ENCODE measurements around the gene STS. TPM values are rescaled to one million over a fixed set of nuclear protein-coding genes. Genes with fewer than 3 reads are reported as not detected.

STS gene
- total and polyA plus RNA-seq, 2 donors (not counting 3 experiments of a cell fraction or from before 2014, with no cell fraction given), result 2.1 to 4.9 TPM

DNA sequence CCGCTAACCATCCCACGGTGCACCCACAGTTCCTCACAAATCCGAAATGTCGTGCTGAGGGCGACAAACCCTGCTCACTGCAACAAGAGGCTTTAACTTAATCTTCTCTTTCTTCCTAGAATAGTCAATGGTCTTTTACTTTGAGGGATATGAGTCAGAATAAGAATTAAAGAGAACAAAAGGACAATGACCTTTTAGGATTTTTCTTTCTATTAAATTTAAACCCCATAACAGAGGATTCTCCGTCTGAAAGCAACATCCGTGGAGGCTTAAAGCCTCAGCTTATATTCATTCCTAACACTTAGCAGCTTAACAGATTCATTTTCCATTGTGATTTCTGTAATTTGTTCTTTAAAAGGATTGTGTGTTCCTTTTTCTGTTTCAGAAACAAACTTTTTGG, 45.4 kb downstream of the STS start:
- Histone ChIP-seq H3K9me1 (replicated peaks; ENCODE audit: control insufficient read depth, extremely low read depth, insufficient read depth, low read length) (no peaks in the 10 kb centered on the region), H4K20me1 (replicated peaks; ENCODE audit: control insufficient read depth, extremely low read depth, insufficient read depth, low read length) (no peaks in the 10 kb centered on the region), H3K36me3 (ENCODE audit: control insufficient read depth in 2 of 2, extremely low read depth in 1 of 2, insufficient read depth in 2 of 2, low read length in 2 of 2) (no peaks in the 10 kb centered on the region), H3K79me2 (ENCODE audit: control insufficient read depth, insufficient read depth, low read length) (no peaks in the 10 kb centered on the region), H3K27me3 (ENCODE audit: control insufficient read depth in 2 of 2, insufficient read depth in 2 of 2, low read length in 2 of 2) (no peaks in the 10 kb centered on the region), H3K9me3 (replicated peaks; ENCODE audit: control insufficient read depth, insufficient read depth, low read length) (no peaks in the 10 kb centered on the region), H3K4me3 (replicated peaks in 1 of 3; ENCODE audit: insufficient read depth in 1 of 3, low read depth in 1 of 3, low read length in 3 of 3) (no peak overlapping the region), H3K27ac (ENCODE audit: insufficient read depth, low read depth, low read length) (no peak overlapping the region), H2AFZ (ENCODE audit: low read depth, low read length) (no peak overlapping the region), H3K4me1 (ENCODE audit: control insufficient read depth, extremely low read depth, insufficient read depth, low read length) (no peaks in the 10 kb centered on the region), H3K9ac (replicated peaks; ENCODE audit: extremely low read depth, insufficient read depth, low read length) (no peak overlapping the region), H3K4me2 (ENCODE audit: insufficient read depth, low read length) (no peak overlapping the region)
- no peak for DNase-seq (ENCODE audit: low read depth, low spot score)
- dilution Hi-C loops (cut with MboI; ENCODE audit: extremely low pct_ligation_motif_present, low sequenced_read_pairs), result no loop called here
- FAIRE-seq, result no peak
- intact Hi-C loops (cut with micrococcal nuclease), result loop anchor here (2.0 kb wide), 1 partner anchor 734 kb away; the partner anchor contains the start of gene PNPLA4
- TF ChIP-seq, protein P1, sequence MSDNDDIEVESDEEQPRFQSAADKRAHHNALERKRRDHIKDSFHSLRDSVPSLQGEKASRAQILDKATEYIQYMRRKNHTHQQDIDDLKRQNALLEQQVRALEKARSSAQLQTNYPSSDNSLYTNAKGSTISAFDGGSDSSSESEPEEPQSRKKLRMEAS (IDR thresholded peaks at IDR 0.05; ENCODE audit: insufficient read depth, insufficient read length), result no peak
- TF ChIP-seq EZH2 (IDR thresholded peaks at IDR 0.05; ENCODE audit: borderline replicate concordance, low read depth, low read length, severe bottlenecking) (no peak), MYC (IDR thresholded peaks at IDR 0.05; ENCODE audit: low read depth, low read length) (no peak), JUN (IDR thresholded peaks at IDR 0.05; ENCODE audit: borderline replicate concordance, insufficient read depth, insufficient read length, low read depth) (no peak), FOS (IDR thresholded peaks at IDR 0.05; ENCODE audit: borderline replicate concordance, insufficient read depth, low read length) (no peak), POLR2AphosphoS5 (IDR thresholded peaks at IDR 0.05; ENCODE audit: insufficient read depth, low read depth, low read length) (no peak)
- BruUV-seq (replicated peaks), result no TSS peak
- ChIA-PET CTCF (interaction anchor here (1.4 kb wide), 1 partner anchor 22 kb away, joined by 4 read pairs; no protein-coding TSS in a partner anchor), POLR2A (no interaction called here)

DNA sequence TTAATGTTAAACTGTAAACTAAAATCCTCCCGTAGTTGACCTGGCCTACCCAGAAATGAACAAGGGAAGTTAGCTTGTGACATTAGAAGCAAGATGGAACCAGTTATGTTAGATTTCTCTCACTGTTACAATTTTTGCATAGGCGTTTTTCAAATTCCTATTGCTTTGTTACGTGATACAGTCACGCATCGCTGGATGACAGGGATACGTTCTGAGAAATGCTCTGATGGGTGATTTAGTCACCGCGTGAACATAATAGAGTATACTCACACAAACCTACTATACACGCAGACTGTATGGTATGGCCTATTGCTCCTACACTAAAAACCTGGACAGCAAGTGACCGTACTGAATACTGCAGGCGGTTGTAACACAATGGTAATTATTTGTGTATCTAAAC, 47.1 kb downstream of the STS start:
- intact Hi-C loops (cut with micrococcal nuclease), result no loop called here

More for the DNA sequence above, 47.1 kb downstream of the STS start:
- Histone ChIP-seq H3K27me3 (ENCODE audit: control insufficient read depth in 2 of 2, insufficient read depth in 2 of 2, low read length in 2 of 2) (no peaks in the 10 kb centered on the region), H3K4me3 (replicated peaks in 1 of 3; ENCODE audit: insufficient read depth in 1 of 3, low read depth in 1 of 3, low read length in 3 of 3) (no peak overlapping the region), H3K9me3 (replicated peaks; ENCODE audit: control insufficient read depth, insufficient read depth, low read length) (no peaks in the 10 kb centered on the region), H3K79me2 (ENCODE audit: control insufficient read depth, insufficient read depth, low read length) (no peaks in the 10 kb centered on the region), H3K4me1 (ENCODE audit: control insufficient read depth, extremely low read depth, insufficient read depth, low read length) (no peaks in the 10 kb centered on the region), H4K20me1 (replicated peaks; ENCODE audit: control insufficient read depth, extremely low read depth, insufficient read depth, low read length) (no peaks in the 10 kb centered on the region), H3K27ac (ENCODE audit: insufficient read depth, low read depth, low read length) (no peak overlapping the region), H3K9me1 (replicated peaks; ENCODE audit: control insufficient read depth, extremely low read depth, insufficient read depth, low read length) (no peaks in the 10 kb centered on the region), H3K4me2 (ENCODE audit: insufficient read depth, low read length) (no peak overlapping the region), H3K9ac (replicated peaks; ENCODE audit: extremely low read depth, insufficient read depth, low read length) (no peak overlapping the region), H2AFZ (ENCODE audit: low read depth, low read length) (no peak overlapping the region), H3K36me3 (ENCODE audit: control insufficient read depth in 2 of 2, extremely low read depth in 1 of 2, insufficient read depth in 2 of 2, low read length in 2 of 2) (no peaks in the 10 kb centered on the region)
- FAIRE-seq (no peak), DNase-seq (ENCODE audit: low read depth, low spot score) (no peak)
- ChIA-PET POLR2A (no interaction called here), CTCF (no interaction called here)
- no peak for TF ChIP-seq POLR2A (IDR thresholded peaks at IDR 0.05; ENCODE audit: low read depth, low read length)
- dilution Hi-C loops (cut with MboI; ENCODE audit: extremely low pct_ligation_motif_present, low sequenced_read_pairs), result no loop called here
- BruUV-seq (replicated peaks), result no TSS peak

Small RNAs within 50 kb of the gene (microRNA-seq; reads per million reads assigned to microRNA genes)
- not detected for gene MIR4767 (ENCODE audit: borderline number of aligned reads, borderline replicate concordance)

Small RNAs within 50 kb of the gene (small RNA-seq; reads per million reads assigned to genes)
- not detected for gene MIR4767 (ENCODE audit: insufficient read depth, insufficient read length, low read depth, low replicate concordance)

Other genes with a start within 250 kb of the STS start
- gene PUDP, start 441 bp downstream of the STS start, total RNA-seq, result 22.5 and 24.5 TPM in 2 replicates
- gene PUDP, start 441 bp downstream of the STS start, polyA plus RNA-seq, result 15.1 and 17.3 TPM in 2 replicates